Peyer's patch (tissue), 4 donors: ENCODE results near the gene HOXA1. TPM values are rescaled to one million over a fixed set of nuclear protein-coding genes. Genes with fewer than 3 reads are reported as not detected.

Experiments
- DNase-seq, 3 donors: peaks; one replicate each; pipeline ENCODE4 v3.0.0-alpha.2; 2017 to 2019
- H3K27ac ChIP-seq, 4 donors: fragments of 200-600 bp; sonication (generic); one replicate each; pipeline ENCODE4 v1.5.1; 2016 to 2019
- H3K27me3 ChIP-seq, 2 donors: fragments of 200-600 bp; sonication (generic); one replicate each; pipeline ENCODE4 v1.5.1; 2019
- H3K36me3 ChIP-seq, 3 donors: fragments of 200-600 bp; sonication (generic); one replicate each; pipeline ENCODE4 v1.5.1; 2016 to 2019
- H3K4me1 ChIP-seq, 4 donors: fragments of 200-600 bp; sonication (generic); one replicate each; pipeline ENCODE4 v1.5.1; 2016 to 2019
- H3K4me3 ChIP-seq, 4 donors: fragments of 200-600 bp; sonication (generic); 1 replicate in 3 of 4; 2 replicates in 1 of 4; pipeline ENCODE4 v1.5.1; 2016 to 2019; ENCODE audit warnings: mild to moderate bottlenecking in 1 of 4
- H3K9me3 ChIP-seq, 4 donors: fragments of 200-600 bp; sonication (generic); one replicate each; pipeline ENCODE4 v1.5.1; 2016 to 2019; ENCODE audit warnings: mild to moderate bottlenecking in 1 of 4
- CTCF ChIP-seq, 6 experiments: fragments of 450-650 bp in 4 of 6; fragments of 200-600 bp in 2 of 6; sonication (generic) in 1 of 6; IDR thresholded peaks; one replicate each; pipeline ENCODE4 v1.5.1; 2017 to 2019; ENCODE audit warnings: antibody characterized with exemption in 6 of 6, mild to moderate bottlenecking in 3 of 6, moderate library complexity in 1 of 6
- POLR2A ChIP-seq, 2 donors: fragments of 450-650 bp; IDR thresholded peaks; one replicate each; pipeline ENCODE4 v1.5.1; 2017; ENCODE audit warnings: antibody characterized with exemption in 2 of 2, mild to moderate bottlenecking in 2 of 2, moderate library complexity in 2 of 2
- total RNA-seq, 4 donors: library from RNA; depleted of rRNA; stranded (reverse); fragments of >200 nt; gene quantifications; one replicate each; pipeline ENCODE4 v1.1.0, GENCODE V29; 2016

The HOXA1 gene
- total RNA-seq, 4 donors from 2014 or later, result 1.7 to 5.3 (median 1.9) TPM

GRCh38 chr7:27123007-27123476, 27.2 kb upstream of the HOXA1 start:
- TF ChIP-seq CTCF (IDR thresholded peaks at IDR 0.05), result no peak
- no peak for TF ChIP-seq POLR2A (IDR thresholded peaks at IDR 0.05)
- peaks cover 0 to 89% (median 4%) of the 10 kb centered on the region in 4 donors for H3K4me1 ChIP-seq
- DNase-seq, result peak in 1 of 3 donors; percentile 59
- H3K27ac ChIP-seq, result peak overlapping the region; percentile 10 to 85 (median 68)
- H3K36me3 ChIP-seq, result no peaks in the 10 kb centered on the region
- no peaks in the 10 kb centered on the region for H3K9me3 ChIP-seq
- H3K27me3 ChIP-seq, result no peaks in the 10 kb centered on the region
- peak overlapping the region in 3 of 4 donors; percentile 19 to 50 (median 35) for H3K4me3 ChIP-seq

GRCh38 chr7:27122077-27122910, 26.5 kb upstream of the HOXA1 start:
- DNase-seq, result peak in 2 of 3 donors; percentile 84
- peak overlapping the region in 3 of 4 donors; percentile 19 to 50 (median 35) for H3K4me3 ChIP-seq
- no peaks in the 10 kb centered on the region for H3K9me3 ChIP-seq
- H3K36me3 ChIP-seq, result no peaks in the 10 kb centered on the region
- peak in 1 of 6 experiments; percentile 4 for TF ChIP-seq CTCF (IDR thresholded peaks at IDR 0.05)
- TF ChIP-seq POLR2A (IDR thresholded peaks at IDR 0.05), result peak in 1 of 2 donors; percentile 7
- H3K27me3 ChIP-seq, result no peaks in the 10 kb centered on the region
- H3K27ac ChIP-seq, result peak overlapping the region; percentile 10 to 85 (median 68)
- H3K4me1 ChIP-seq, result peaks cover 0 to 89% (median 4%) of the 10 kb centered on the region in 4 donors

GRCh38 chr7:27121684-27122076, 25.9 kb upstream of the HOXA1 start:
- no peak for DNase-seq
- Histone ChIP-seq H3K9me3 (no peaks in the 10 kb centered on the region), H3K4me3 (peak overlapping the region in 2 of 4 donors; percentile 35 to 50), H3K4me1 (peaks cover 0 to 88% (median 4%) of the 10 kb centered on the region in 4 donors), H3K36me3 (no peaks in the 10 kb centered on the region), H3K27ac (peak overlapping the region in 3 of 4 donors; percentile 61 to 85 (median 74)), H3K27me3 (no peaks in the 10 kb centered on the region)
- TF ChIP-seq CTCF (IDR thresholded peaks at IDR 0.05) (no peak), POLR2A (IDR thresholded peaks at IDR 0.05) (no peak)

GRCh38 chr7:27119412-27119911, 23.7 kb upstream of the HOXA1 start:
- Histone ChIP-seq H3K36me3 (no peaks in the 10 kb centered on the region), H3K4me3 (no peak overlapping the region), H3K27me3 (no peaks in the 10 kb centered on the region), H3K27ac (peak overlapping the region in 2 of 4 donors; percentile 48 to 93), H3K4me1 (peaks cover 0 to 82% (median 4%) of the 10 kb centered on the region in 4 donors), H3K9me3 (no peaks in the 10 kb centered on the region)
- TF ChIP-seq CTCF (IDR thresholded peaks at IDR 0.05) (no peak), POLR2A (IDR thresholded peaks at IDR 0.05) (no peak)
- DNase-seq, result no peak

GRCh38 chr7:27118580-27118979, 22.8 kb upstream of the HOXA1 start:
- DNase-seq, result no peak
- H3K9me3 ChIP-seq, result no peaks in the 10 kb centered on the region
- peaks cover 0 to 76% (median 4%) of the 10 kb centered on the region in 4 donors for H3K4me1 ChIP-seq
- H3K27ac ChIP-seq, result peak overlapping the region in 3 of 4 donors; percentile 51 to 93 (median 93)
- H3K36me3 ChIP-seq, result no peaks in the 10 kb centered on the region
- peak overlapping the region in 2 of 4 donors; percentile 54 to 60 for H3K4me3 ChIP-seq
- no peaks in the 10 kb centered on the region for H3K27me3 ChIP-seq
- TF ChIP-seq POLR2A (IDR thresholded peaks at IDR 0.05) (no peak), CTCF (IDR thresholded peaks at IDR 0.05) (no peak)
